Posterior cingulate gyrus (tissue), 11 donors: Measurements from ENCODE around the gene ALB.

Experiments
- DNase-seq, 10 donors: peaks; one replicate each; pipeline versions ENCODE4 v3.0.0 to v3.0.0-alpha.2; 2020 to 2021; ENCODE audit warnings: mixed read lengths in 3 of 10
- intact Hi-C: fragments of 100-400 bp; cut with DNase I; formaldehyde crosslinking; loops from one replicate; pipeline ENCODE4 v1.15.1; 2023

Gene ALB

DNA sequence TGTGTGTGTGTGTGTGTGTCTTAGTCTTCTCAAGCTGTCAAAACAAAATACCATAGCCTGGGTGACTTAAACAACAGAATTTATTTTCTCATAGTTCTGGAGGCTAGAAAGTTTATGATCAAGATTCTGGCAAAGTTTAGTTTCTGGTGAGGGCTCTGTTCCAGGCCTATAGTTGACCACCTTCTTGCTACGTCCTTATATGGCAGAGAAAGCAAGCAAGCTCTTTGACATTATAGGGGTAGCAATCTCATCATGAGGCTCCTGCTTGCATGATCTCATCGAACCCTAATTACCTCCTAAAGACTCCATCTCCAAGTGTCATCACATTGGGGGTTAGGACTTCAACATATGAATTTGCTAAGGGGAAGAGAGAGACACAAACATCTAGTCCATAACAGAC is 25.0 kb downstream of the ALB start:
- intact Hi-C loops = no loop called here
- no peak for DNase-seq

DNA sequence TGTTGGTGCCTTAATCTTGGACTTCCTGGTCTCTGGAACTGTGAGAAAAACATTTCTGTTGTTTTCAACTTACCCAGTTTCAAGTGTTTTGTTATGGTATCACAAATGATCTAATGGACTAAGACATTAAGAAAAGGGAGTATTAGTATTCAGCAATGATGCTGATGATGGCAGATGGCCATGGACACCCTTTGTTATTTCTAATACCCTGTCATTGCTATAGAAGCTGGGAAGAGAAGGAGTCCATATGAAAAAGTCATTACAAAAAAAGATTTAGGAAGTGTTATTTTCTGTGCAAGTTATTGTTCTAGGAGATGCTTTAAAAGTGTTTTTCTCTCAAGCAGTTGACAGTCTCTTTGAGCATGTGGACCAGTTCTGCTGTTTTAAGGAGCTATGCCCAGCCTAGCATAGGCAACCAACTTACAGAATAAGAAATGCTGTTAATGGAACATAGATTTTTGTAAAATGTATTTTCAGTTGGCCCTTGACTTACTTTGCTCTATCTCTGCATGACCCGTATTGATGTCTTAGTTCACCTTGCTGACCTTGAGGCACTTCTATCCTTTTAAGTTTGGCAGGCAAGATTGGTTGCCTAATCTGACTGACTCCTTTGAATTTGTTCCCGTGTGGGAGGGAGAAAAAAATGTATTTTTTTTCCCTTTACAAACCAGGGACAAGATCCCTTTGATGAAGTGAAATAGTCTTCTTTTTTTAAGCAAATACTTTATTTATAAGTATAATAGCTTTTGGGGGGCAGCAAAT is 25.9 kb downstream of the ALB start:
- intact Hi-C loops = no loop called here
- DNase-seq = no peak

GRCh38 chr4:73431813-73432168 is 27.7 kb downstream of the ALB start:
- DNase-seq = no peak
- intact Hi-C loops = no loop called here

- intact Hi-C loops = no loop called here
- DNase-seq = no peak
Measured at GRCh38 chr4:73432169-73433000, 28.3 kb downstream of the ALB start.

GRCh38 chr4:73433140-73433539 is 29.1 kb downstream of the ALB start:
- intact Hi-C loops = no loop called here
- no peak for DNase-seq

- no peak for DNase-seq
- intact Hi-C loops = no loop called here
Measured at GRCh38 chr4:73434311-73434710, 30.2 kb downstream of the ALB start.

GRCh38 chr4:73435984-73436383 is 31.9 kb downstream of the ALB start, which contains the start of gene AFP:
TSS of gene AFP (plus strand) at chr4:73436221. CDS start at chr4:73436263, 42 bp downstream.
- intact Hi-C loops = no loop called here
- no peak for DNase-seq

DNA sequence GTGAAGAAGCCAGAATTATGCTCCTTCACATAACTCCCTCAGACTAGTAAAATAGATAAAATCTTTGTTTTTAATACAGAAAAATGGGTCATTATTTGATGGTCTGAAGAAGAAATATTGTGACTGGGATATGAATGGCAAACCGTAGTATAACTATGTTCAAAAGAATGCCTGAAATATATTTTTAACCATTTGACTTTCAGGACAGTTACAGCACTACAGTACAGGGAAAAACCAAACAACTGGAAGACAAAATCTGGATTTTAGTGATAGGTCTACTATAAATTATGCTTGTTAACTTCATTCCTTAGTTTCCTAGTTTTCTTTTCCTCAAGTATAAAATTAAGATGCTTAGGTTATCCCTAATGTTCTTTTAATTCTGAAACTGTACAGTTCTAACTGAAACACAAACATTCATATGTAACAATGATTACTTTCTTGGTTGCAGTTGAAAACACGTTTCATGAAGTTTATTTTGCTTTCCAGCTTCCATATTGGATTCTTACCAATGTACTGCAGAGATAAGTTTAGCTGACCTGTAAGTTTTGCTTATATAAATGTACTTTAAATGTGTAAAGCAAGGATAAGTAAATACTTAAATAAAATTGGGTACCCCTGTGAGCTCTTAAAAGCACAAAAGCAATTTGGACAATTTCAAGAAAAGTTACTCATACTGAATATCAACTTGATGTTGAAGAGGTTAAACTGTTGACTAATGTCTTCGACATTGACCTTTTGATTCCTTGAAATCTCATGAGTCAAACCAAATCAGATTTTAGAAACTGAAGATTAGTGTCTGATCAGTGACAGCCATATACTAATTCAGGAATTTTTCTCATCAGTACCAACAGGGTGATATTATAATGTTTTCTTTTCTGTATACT is 32.8 kb downstream of the ALB start:
- intact Hi-C loops = no loop called here
- no peak for DNase-seq

DNA sequence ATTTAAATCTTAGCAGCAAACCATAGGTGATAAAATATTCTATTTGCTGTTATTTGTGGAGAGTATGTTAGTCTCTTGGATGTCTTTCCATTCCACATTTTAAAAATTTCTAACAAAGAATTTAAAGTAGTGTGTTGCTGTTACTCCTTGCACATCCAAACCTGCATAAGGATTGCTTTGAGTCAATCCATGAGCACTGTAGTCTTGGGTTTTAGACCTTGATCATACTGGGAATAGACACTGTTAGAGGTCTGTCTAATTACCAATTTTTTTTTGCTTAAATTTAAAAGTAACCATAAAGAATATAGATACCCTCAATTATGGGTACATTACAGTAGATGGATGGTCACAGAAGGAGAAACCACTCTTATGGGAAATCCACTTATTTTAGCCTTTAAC is 33.5 kb downstream of the ALB start:
- intact Hi-C loops = no loop called here
- DNase-seq = no peak

DNA sequence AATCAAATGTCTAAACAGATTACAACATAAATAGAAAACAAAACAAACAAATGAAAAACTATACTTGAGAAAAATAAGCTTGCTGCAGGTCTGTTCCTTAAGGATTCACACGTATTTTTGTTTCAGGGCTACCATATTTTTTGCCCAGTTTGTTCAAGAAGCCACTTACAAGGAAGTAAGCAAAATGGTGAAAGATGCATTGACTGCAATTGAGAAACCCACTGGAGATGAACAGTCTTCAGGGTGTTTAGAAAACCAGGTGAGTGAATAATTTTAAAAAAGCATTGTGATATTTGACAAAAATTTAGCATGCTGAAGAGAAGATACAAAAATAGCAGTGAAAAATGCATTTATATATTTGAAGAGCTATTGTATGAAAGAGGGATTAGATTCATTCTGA is 34.0 kb downstream of the ALB start:
- intact Hi-C loops = no loop called here

DNA sequence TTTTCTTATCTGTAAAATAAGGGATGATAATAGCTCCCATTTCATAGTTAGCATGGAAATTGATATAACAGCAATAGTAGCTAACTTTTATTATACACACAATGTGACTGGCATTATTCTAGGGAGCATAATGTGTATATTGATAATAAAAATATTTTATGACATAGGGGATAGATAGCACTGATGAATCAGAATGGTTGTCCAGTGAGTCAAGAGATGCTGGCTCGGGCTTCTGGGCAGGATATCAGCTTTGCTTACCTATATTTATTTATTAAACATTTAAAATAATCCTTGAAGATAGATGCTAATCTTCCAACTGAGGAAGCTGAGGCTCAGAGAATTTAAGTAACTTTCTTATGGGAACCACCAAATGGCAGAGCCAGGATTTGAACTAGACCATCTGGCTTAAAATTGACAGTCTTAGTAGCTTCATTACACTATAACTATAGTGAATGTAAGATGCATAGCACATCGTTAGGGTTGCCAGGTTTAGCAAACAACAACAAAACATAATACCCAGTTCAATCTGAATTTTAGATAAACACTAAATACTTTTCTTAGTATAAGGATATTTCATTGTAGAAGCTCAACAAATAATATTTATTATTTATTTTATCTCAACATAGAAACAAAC is 34.6 kb downstream of the ALB start:
- intact Hi-C loops = no loop called here
- no peak for DNase-seq

More for the DNA sequence above, 34.0 kb downstream of the ALB start:
- DNase-seq = no peak

GRCh38 chr4:73439445-73439844 is 35.4 kb downstream of the ALB start:
- DNase-seq = no peak
- intact Hi-C loops = no loop called here

DNA sequence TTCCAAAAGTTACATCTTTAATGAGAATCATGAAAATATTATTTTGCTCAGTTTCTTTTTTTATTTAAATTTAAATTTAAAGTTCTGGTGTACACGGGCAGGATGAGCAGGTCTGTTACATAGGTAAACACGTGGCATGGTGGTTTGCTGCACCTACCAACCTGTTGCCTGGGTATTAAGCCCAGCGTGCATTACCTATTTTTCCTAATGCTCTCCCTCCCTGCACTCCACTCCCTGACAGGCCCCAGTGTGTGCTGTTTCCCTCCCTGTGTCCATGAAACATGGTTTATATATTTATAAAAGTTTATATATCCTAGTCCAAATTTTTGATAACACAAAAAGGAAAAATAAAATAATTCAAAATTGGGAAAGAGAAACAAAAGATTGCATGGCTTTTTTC is 35.9 kb downstream of the ALB start:
- no peak for DNase-seq
- intact Hi-C loops = no loop called here

- intact Hi-C loops = no loop called here
- DNase-seq = no peak
Measured at GRCh38 chr4:73440653-73441052, 36.6 kb downstream of the ALB start.

- intact Hi-C loops = no loop called here
- DNase-seq = no peak
Measured at GRCh38 chr4:73442275-73442674, 38.2 kb downstream of the ALB start.

GRCh38 chr4:73443224-73443623 is 39.1 kb downstream of the ALB start:
- DNase-seq = no peak
- intact Hi-C loops = no loop called here

- intact Hi-C loops = loop anchor here (1.0 kb wide), 1 partner anchor 104 kb away; no protein-coding TSS in a partner anchor
- peak in 3 of 10 donors; percentile 56 to 84 (median 57) for DNase-seq
Measured at GRCh38 chr4:73445383-73446335, 41.6 kb downstream of the ALB start.

DNA sequence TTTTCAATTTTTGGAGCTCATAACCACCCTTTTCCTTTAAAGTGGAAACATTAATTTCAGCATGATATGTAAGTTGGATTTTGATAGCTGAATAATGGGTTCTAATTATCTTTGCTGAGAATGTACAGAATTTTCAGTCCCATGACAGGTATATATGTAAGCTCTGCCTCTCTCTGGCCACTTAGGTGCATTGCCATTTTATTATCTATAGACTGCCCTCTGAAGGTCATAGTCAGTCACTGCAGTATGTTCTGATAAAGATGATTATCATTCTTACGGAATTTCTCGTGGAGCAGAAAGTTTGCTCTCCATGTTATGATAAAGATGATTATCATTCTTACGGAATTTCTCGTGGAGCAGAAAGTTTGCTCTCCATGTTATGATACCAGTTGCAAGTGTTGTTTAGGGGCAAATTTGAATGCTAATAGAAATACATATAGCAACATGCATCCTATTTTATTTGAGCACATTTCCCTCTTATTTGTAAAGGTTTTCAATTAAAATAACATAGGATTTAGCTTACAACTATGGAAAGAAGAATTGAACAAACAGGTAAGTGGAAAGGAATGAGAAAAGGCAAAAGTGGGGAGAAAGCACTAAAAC is 42.4 kb downstream of the ALB start:
- DNase-seq = no peak
- intact Hi-C loops = loop anchor here (1.0 kb wide), 1 partner anchor 105 kb away; no protein-coding TSS in a partner anchor

DNA sequence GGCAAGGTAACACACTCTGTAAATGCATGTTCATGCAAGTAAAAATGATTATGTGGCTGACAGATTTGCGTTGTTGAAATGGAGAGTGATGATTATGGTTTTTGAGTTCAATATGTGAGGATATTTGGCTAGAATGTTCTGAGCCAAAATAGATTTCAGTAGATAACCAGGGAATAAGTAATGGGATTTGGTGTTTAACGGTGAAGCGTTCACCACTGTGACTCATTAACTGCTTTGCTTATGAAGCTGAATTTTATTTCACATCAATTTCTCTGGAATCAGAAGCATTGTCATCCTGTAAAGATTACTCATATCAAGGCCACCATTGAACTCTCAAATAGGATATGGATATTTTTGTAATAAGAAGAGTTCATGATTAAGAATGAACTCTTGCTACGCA is 43.6 kb downstream of the ALB start:
- intact Hi-C loops = no loop called here
- no peak for DNase-seq
